H1 (cell line): ENCODE results near the gene SPTB. TPM values are rescaled to one million over a fixed set of nuclear protein-coding genes. Genes with fewer than 3 reads are reported as not detected.
A peak's percentile ranks its signal among the peaks of the same experiment; 100 is the strongest.

Source experiments
- CTCF ChIA-PET: fragments of 300-600 bp; sonication (Branson Sonifier 250); formaldehyde crosslinking; loops from one replicate; lab custom pipeline; 2021; ENCODE audit not compliant: partially characterized antibody; lab: Charles Lee
- POLR2A ChIA-PET: fragments of 300-600 bp; sonication (Branson Sonifier 250); formaldehyde crosslinking; loops from one replicate; lab custom pipeline; 2021; ENCODE audit warnings: inconsistent platforms; ENCODE audit not compliant: partially characterized antibody; lab: Charles Lee
- DNase-seq, 2 experiments: peaks; one replicate each; pipeline versions ENCODE4 v3.0.0 to v3.0.0-alpha.2; 2010 to 2022; ENCODE audit warnings: low spot score in 2 of 2, low read depth in 1 of 2, mixed read lengths in 1 of 2
- FAIRE-seq: peaks from 2 replicates; lab custom pipeline; 2011; peaks lifted over from hg19 to GRCh38; lab: Jason Lieb, UNC
- H2AFZ ChIP-seq: 2 replicates; pipeline ENCODE4 v1.8.1; 2012; ENCODE audit warnings: low read length, inconsistent platforms
- H2AK5ac ChIP-seq: 2 replicates; pipeline ENCODE4 v1.6.1; 2013; ENCODE audit warnings: low read depth, low read length
- H2BK120ac ChIP-seq: replicated peaks from 2 replicates; pipeline ENCODE3; 2013; ENCODE audit warnings: low read depth, low read length, inconsistent platforms
- H2BK12ac ChIP-seq: 2 replicates; pipeline ENCODE4 v1.6.1; 2013; ENCODE audit warnings: low read depth, low read length
- H2BK15ac ChIP-seq: 2 replicates; pipeline ENCODE4 v1.6.1; 2013; ENCODE audit warnings: low read length
- H2BK20ac ChIP-seq: 2 replicates; pipeline ENCODE4 v1.6.1; 2013; ENCODE audit warnings: low read length
- H2BK5ac ChIP-seq: 2 replicates; pipeline ENCODE4 v1.6.1; 2013; ENCODE audit warnings: low read depth, low read length
- H3K14ac ChIP-seq: 2 replicates; pipeline ENCODE4 v1.6.1; 2013; ENCODE audit warnings: inconsistent platforms; ENCODE audit not compliant: insufficient read length
- H3K18ac ChIP-seq: 2 replicates; pipeline ENCODE4 v1.6.1; 2013; ENCODE audit warnings: low read length; ENCODE audit errors: extremely low read depth
- H3K23ac ChIP-seq: 2 replicates; pipeline ENCODE4 v1.6.1; 2013; ENCODE audit warnings: inconsistent platforms; ENCODE audit not compliant: insufficient read length
- H3K23me2 ChIP-seq: 2 replicates; pipeline ENCODE4 v1.6.1; 2013; ENCODE audit warnings: low read depth, low read length
- H3K27ac ChIP-seq: 2 replicates; pipeline ENCODE4 v1.6.1; 2011; ENCODE audit warnings: low read depth, low read length, inconsistent platforms
- H3K27me3 ChIP-seq, 4 experiments: replicated peaks in 1 of 4; 1 replicate in 1 of 4; 2 replicates in 3 of 4; pipeline versions ENCODE4 v1.6.1 to v1.8.1; 2011 to 2013; ENCODE audit warnings: low read length in 3 of 4, mild to moderate bottlenecking in 3 of 4, inconsistent platforms in 2 of 4, mixed read lengths in 2 of 4, moderate library complexity in 1 of 4; ENCODE audit not compliant: control insufficient read depth in 3 of 4, insufficient read depth in 3 of 4; ENCODE audit errors: extremely low read depth in 1 of 4
- H3K36me3 ChIP-seq, 4 experiments: 2 replicates each; pipeline versions ENCODE4 v1.6.1 to v1.8.1; 2011 to 2013; ENCODE audit warnings: mild to moderate bottlenecking in 4 of 4, low read length in 3 of 4, moderate library complexity in 2 of 4, control low read depth in 1 of 4, inconsistent platforms in 1 of 4; ENCODE audit not compliant: insufficient read depth in 4 of 4, control insufficient read depth in 2 of 4
- H3K4ac ChIP-seq: replicated peaks from 2 replicates; pipeline ENCODE3; 2013; ENCODE audit warnings: low read length, low read depth, mixed read lengths, inconsistent platforms; ENCODE audit not compliant: insufficient read length
- H3K4me1 ChIP-seq, 4 experiments: replicated peaks in 1 of 4; 1 replicate in 1 of 4; 2 replicates in 3 of 4; pipeline versions ENCODE4 v1.6.1 to v1.8.1; 2011 to 2013; ENCODE audit warnings: low read length in 3 of 4, inconsistent platforms in 2 of 4, mixed read lengths in 1 of 4; ENCODE audit not compliant: insufficient read depth in 4 of 4, control insufficient read depth in 3 of 4
- H3K4me2 ChIP-seq, 2 experiments: 2 replicates each; pipeline versions ENCODE4 v1.6.1 to v1.8.1; 2011 to 2013; ENCODE audit warnings: low read depth in 2 of 2, low read length in 2 of 2, control low read depth in 1 of 2, inconsistent platforms in 1 of 2, mild to moderate bottlenecking in 1 of 2; ENCODE audit not compliant: insufficient read depth in 1 of 2
- H3K4me3 ChIP-seq, 4 experiments: fragments of 200-600, 300-600 bp in 1 of 4; sonication (generic), shearing (Covaris generic), sonication (Bioruptor Twin) in 1 of 4; 2 replicates each; pipeline versions ENCODE4 v1.5.1 to v1.8.1; 2011 to 2016; ENCODE audit warnings: low read length in 4 of 4, low read depth in 3 of 4, control low read depth in 2 of 4, inconsistent platforms in 2 of 4, mild to moderate bottlenecking in 2 of 4, mixed read lengths in 1 of 4, moderate library complexity in 1 of 4; ENCODE audit not compliant: insufficient read depth in 2 of 4; ENCODE audit errors: extremely low read depth in 1 of 4
- H3K56ac ChIP-seq: replicated peaks from 2 replicates; pipeline ENCODE3; 2013; ENCODE audit warnings: low read depth, mild to moderate bottlenecking, mixed read lengths, low read length, inconsistent platforms; ENCODE audit not compliant: insufficient read length
- H3K79me1 ChIP-seq: 2 replicates; pipeline ENCODE4 v1.6.1; 2013; ENCODE audit warnings: low read depth, low read length, control low read depth
- H3K79me2 ChIP-seq, 2 experiments: 2 replicates each; pipeline versions ENCODE4 v1.6.1 to v1.8.1; 2012 to 2013; ENCODE audit warnings: low read length in 2 of 2, mild to moderate bottlenecking in 2 of 2, inconsistent platforms in 1 of 2; ENCODE audit not compliant: insufficient read depth in 2 of 2, control insufficient read depth in 1 of 2
- H3K9ac ChIP-seq, 4 experiments: replicated peaks in 1 of 4; 1 replicate in 1 of 4; 2 replicates in 3 of 4; pipeline versions ENCODE4 v1.6.1 to v1.8.1; 2011 to 2013; ENCODE audit warnings: low read depth in 3 of 4, low read length in 3 of 4, control low read depth in 2 of 4, mild to moderate bottlenecking in 2 of 4, moderate library complexity in 2 of 4, inconsistent platforms in 1 of 4; ENCODE audit errors: extremely low read depth in 1 of 4
- H3K9me3 ChIP-seq, 2 experiments: 2 replicates each; pipeline versions ENCODE4 v1.6.1 to v1.8.1; 2012 to 2013; ENCODE audit warnings: mild to moderate bottlenecking in 2 of 2, moderate library complexity in 2 of 2, control low read depth in 1 of 2, inconsistent platforms in 1 of 2, low read depth in 1 of 2, low read length in 1 of 2, mixed read lengths in 1 of 2; ENCODE audit not compliant: insufficient read depth in 2 of 2
- H4K20me1 ChIP-seq, 2 experiments: replicated peaks in 1 of 2; 2 replicates each; pipeline versions ENCODE3 to v1.8.1; 2011 to 2013; ENCODE audit warnings: inconsistent platforms in 2 of 2, low read length in 2 of 2, mild to moderate bottlenecking in 1 of 2; ENCODE audit not compliant: insufficient read depth in 2 of 2, control insufficient read depth in 1 of 2
- H4K5ac ChIP-seq: 2 replicates; pipeline ENCODE4 v1.6.1; 2013; ENCODE audit warnings: low read length, low read depth, mixed read lengths, inconsistent platforms; ENCODE audit not compliant: insufficient read length
- H4K8ac ChIP-seq: 2 replicates; pipeline ENCODE4 v1.8.0; 2013; ENCODE audit warnings: mild to moderate bottlenecking, moderate library complexity, low read length, inconsistent platforms; ENCODE audit not compliant: insufficient read depth; ENCODE audit errors: extremely low read depth
- H4K91ac ChIP-seq: replicated peaks from 2 replicates; pipeline ENCODE3; 2013; ENCODE audit warnings: low read length, mixed read lengths, inconsistent platforms; ENCODE audit not compliant: insufficient read length
- CBX8 ChIP-seq: fragments of 300-800, 300-1000 bp; sonication (generic); IDR thresholded peaks from 2 replicates; pipeline ENCODE4 v1.7.1; 2016; ENCODE audit warnings: low read depth, low read length, borderline replicate concordance
- CHD1 ChIP-seq: IDR thresholded peaks from 2 replicates; pipeline ENCODE4 v1.6.1; 2012; ENCODE audit warnings: low read depth, low read length, improper control_type of control experiment
- CTBP2 ChIP-seq: IDR thresholded peaks from 2 replicates; pipeline ENCODE4 v1.7.0; 2011; ENCODE audit warnings: borderline replicate concordance, mild to moderate bottlenecking, moderate library complexity, mixed read lengths, low read length; ENCODE audit not compliant: insufficient read depth, insufficient read length
- EGR1 ChIP-seq: IDR thresholded peaks from 2 replicates; pipeline ENCODE4 v1.6.1; 2011; ENCODE audit warnings: low read depth, low read length, borderline replicate concordance
- HDAC2 ChIP-seq, 2 experiments: fragments of 300-600 bp in 1 of 2; sonication (generic) in 1 of 2; IDR thresholded peaks; 2 replicates each; pipeline ENCODE4 v1.6.1; 2011 to 2012; ENCODE audit warnings: low read depth in 2 of 2, low read length in 2 of 2, mild to moderate bottlenecking in 2 of 2, moderate library complexity in 2 of 2, borderline replicate concordance in 1 of 2, inconsistent platforms in 1 of 2
- HDAC6 ChIP-seq: IDR thresholded peaks from one replicate; pipeline ENCODE4 v1.7.1; 2012; ENCODE audit warnings: low read depth, mild to moderate bottlenecking, inconsistent platforms, low read length, moderate library complexity
- MAFK ChIP-seq: IDR thresholded peaks from 2 replicates; pipeline ENCODE4 v1.6.1; 2012; ENCODE audit warnings: low read depth, mild to moderate bottlenecking, improper control_type of control experiment, low read length
- SIN3A ChIP-seq, 2 experiments: IDR thresholded peaks in 1 of 2; conservative IDR thresholded peaks in 1 of 2; 2 replicates each; pipeline ENCODE4 v1.6.1; 2011 to 2012; ENCODE audit warnings: low read length in 2 of 2, improper control_type of control experiment in 1 of 2, low read depth in 1 of 2, mild to moderate bottlenecking in 1 of 2
- SIX5 ChIP-seq: IDR thresholded peaks from 2 replicates; pipeline ENCODE4 v1.6.1; 2011; ENCODE audit warnings: mild to moderate bottlenecking, low read depth, low read length
- USF2 ChIP-seq: IDR thresholded peaks from 2 replicates; pipeline ENCODE4 v1.6.1; 2011; ENCODE audit warnings: low read length, improper control_type of control experiment
- ZNF274 ChIP-seq: IDR thresholded peaks from 2 replicates; pipeline ENCODE4 v1.7.0; 2012; ENCODE audit warnings: low read length, borderline replicate concordance; ENCODE audit errors: extremely low read depth
- WGBS, 2 experiments: shearing (Covaris generic) in 1 of 2; methylation state at CpG; one replicate each; pipeline versions ENCODE4 v1.1.6 to v1.1.7; 2013 to 2015; ENCODE audit warnings: low lambda C conversion rate in 2 of 2, mixed read lengths in 2 of 2, inconsistent platforms in 1 of 2, low coverage in 1 of 2, missing lambda C conversion rate in 1 of 2; ENCODE audit not compliant: insufficient replicate concordance in 2 of 2, insufficient coverage in 1 of 2, insufficient read length in 1 of 2; ENCODE audit errors: extremely low coverage in 1 of 2, missing lambda C conversion rate in 1 of 2; 5-methylcytosine and 5-hydroxymethylcytosine counted together
- polyA plus RNA-seq, 7 experiments: library from polyadenylated mRNA; depleted of rRNA in 3 of 7; stranded (reverse) in 5 of 7; unstranded in 2 of 7; fragments of >200 nt in 5 of 7; fragments of 200-250 nt in 2 of 7; gene quantifications; 1 replicate in 5 of 7; 2 replicates in 1 of 7; 4 replicates in 1 of 7; pipeline versions ENCODE4 v1.2.1 to v1.2.3, GENCODE V29; 2011 to 2013; ENCODE audit warnings: missing spikeins in 2 of 7, mixed read lengths in 2 of 7
- total RNA-seq: library from RNA; stranded (reverse); fragmentation: NEBNext Ultra II Directional; extraction: Animal tissue kit (Norgen Biotek cat#: 25700); gene quantifications from 2 replicates; pipeline ENCODE4 v1.2.1, GENCODE V29; 2021

SPTB gene
- total and polyA plus RNA-seq, 2 of the 8 experiments (the other 6 are each of a cell fraction or from before 2014, with no cell fraction given): 0.30 to 2.4 TPM

- no peak overlapping the region; the same call in 1 of the 2 replicates for H2BK12ac ChIP-seq
- H3K14ac ChIP-seq: no peak overlapping the region
- peaks cover 0 to 6% of the 10 kb centered on the region in 2 experiments for H4K20me1 ChIP-seq
- no peak overlapping the region for H3K56ac ChIP-seq
- H3K4ac ChIP-seq: no peak overlapping the region
- no peak overlapping the region for H2BK120ac ChIP-seq
- no peak overlapping the region for H4K5ac ChIP-seq
- H3K36me3 ChIP-seq: no peaks in the 10 kb centered on the region
- no peak overlapping the region for H2BK15ac ChIP-seq
- no peak overlapping the region for H2BK20ac ChIP-seq
- POLR2A ChIA-PET: interaction anchor here (1.4 kb wide), 1 partner anchor 10 kb away, joined by 3 read pairs; no protein-coding TSS in a partner anchor
- H3K23ac ChIP-seq: no peak overlapping the region
- H3K4me2 ChIP-seq: no peak overlapping the region
- peak overlapping the region; percentile 64 for H4K91ac ChIP-seq
- no peak for DNase-seq
- no peaks in the 10 kb centered on the region for H3K79me2 ChIP-seq
- peaks cover 4 to 35% (median 26%) of the 10 kb centered on the region in 4 experiments for H3K4me1 ChIP-seq
- peaks cover 6% of the 10 kb centered on the region; the same call in 1 of the 2 replicates for H3K23me2 ChIP-seq
- no peak overlapping the region for H2BK5ac ChIP-seq
- no peak overlapping the region for H3K4me3 ChIP-seq
- H3K9ac ChIP-seq: no peak overlapping the region
- H3K9me3 ChIP-seq: no peaks in the 10 kb centered on the region
- H3K18ac ChIP-seq: no peak overlapping the region
- H3K27me3 ChIP-seq: peaks cover 0 to 2% (median 0%) of the 10 kb centered on the region in 4 experiments; a peak in 3 of 7 replicates
- no peak overlapping the region for H3K27ac ChIP-seq
- CTCF ChIA-PET: interaction anchor here (0.9 to 5.1 kb wide), 13 partner anchors 9 to 128 kb away, joined by 3 to 74 read pairs (median 8); no protein-coding TSS in a partner anchor
- no peak for FAIRE-seq
- no peak overlapping the region for H2AFZ ChIP-seq
- H2AK5ac ChIP-seq: no peak overlapping the region
- WGBS, 2 experiments: 85% methylated on average over 11 of the region's 11 CpGs; no CpG with 5 or more reads in 1 of the 2 experiments
- H3K79me1 ChIP-seq: no peaks in the 10 kb centered on the region
- H4K8ac ChIP-seq: no peak overlapping the region
- TF ChIP-seq HDAC2 (IDR thresholded peaks at IDR 0.05; ENCODE audit: borderline replicate concordance in 1 of 2, low read depth in 2 of 2, low read length in 2 of 2) (no peak), HDAC6 (no peak), CHD1 (no peak), USF2 (no peak), CTBP2 (no peak), CBX8 (no peak), SIX5 (no peak), ZNF274 (no peak), SIN3A (conservative IDR thresholded peaks at IDR 0.05 in 1 of 2, IDR thresholded peaks at IDR 0.05 in 1 of 2; ENCODE audit: low read depth in 1 of 2, low read length in 2 of 2) (no peak), MAFK (no peak), EGR1 (no peak)
These were observed 116.5 kb downstream of the SPTB start for GRCh38 chr14:64763085-64763782.
